Colon (tissue), 2 donors: ENCODE results near the gene GPSM1.

Experiments
- FAIRE-seq: peaks from 2 replicates; lab custom pipeline; 2012; peaks lifted over from hg19 to GRCh38; lab: Jason Lieb, UNC
- donor health status: control.
- donor health status: control.

GPSM1 gene

DNA sequence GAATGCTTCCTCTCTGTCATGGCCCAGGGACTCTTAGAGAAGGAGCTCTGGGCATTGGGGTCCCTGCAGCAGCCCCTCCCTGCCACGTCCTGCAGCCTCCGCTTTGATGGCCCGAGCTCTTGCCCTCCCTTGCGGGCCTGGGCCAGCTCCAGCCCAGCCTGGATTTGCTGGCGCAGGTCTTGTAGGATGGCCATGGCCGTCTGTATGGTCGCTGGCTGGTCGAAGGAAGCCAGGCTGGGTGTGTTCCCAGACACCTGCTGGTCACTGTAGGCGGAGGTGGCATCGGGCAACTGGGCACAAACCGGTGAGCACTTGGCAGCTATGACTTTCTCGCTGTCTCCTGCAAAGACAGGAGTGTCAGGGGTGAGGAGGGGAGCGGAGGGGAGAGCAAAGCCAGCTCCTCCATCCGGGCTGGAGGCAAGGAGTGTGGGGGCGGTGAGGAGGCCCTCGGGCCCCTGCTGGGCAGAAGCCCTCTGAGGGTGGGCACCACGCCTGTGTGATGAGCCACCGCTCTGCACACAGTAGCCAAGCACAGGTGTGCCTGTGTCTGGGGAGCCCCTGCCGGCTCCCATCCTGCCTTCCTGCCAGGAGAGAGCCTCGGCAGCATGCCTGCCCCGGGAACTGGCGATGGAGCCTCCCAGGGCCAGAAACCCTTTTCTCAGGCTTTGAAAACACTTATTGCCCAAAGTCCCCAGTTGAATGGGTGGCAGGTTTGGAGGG, 35.9 kb upstream of the GPSM1 start:
- FAIRE-seq = no peak

DNA sequence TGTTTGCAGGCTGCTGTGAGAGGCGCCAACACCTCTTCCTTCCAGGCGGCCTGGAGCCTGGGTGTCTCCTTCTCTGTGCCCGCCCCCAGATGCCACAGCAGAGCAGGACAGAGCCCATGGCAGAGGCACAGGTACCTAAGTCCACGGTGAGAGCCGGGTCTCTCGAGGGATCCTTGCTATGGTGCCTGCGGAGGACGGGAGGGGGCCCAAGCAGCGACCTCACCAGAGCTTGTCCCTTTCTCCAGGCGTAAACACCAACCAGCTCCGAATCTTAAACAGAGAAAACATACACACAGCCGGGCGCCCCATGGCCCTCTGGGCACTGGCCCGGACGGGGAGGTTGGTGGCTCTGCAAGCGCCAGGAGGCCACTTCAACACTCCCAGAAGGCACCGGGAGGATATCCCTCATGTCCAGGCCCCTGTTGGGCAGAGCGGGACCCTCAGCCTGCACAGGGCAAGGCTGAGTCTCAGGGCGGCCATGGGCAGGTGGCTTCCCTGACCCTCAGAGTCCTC, 35.3 kb upstream of the GPSM1 start:
- FAIRE-seq = no peak

DNA sequence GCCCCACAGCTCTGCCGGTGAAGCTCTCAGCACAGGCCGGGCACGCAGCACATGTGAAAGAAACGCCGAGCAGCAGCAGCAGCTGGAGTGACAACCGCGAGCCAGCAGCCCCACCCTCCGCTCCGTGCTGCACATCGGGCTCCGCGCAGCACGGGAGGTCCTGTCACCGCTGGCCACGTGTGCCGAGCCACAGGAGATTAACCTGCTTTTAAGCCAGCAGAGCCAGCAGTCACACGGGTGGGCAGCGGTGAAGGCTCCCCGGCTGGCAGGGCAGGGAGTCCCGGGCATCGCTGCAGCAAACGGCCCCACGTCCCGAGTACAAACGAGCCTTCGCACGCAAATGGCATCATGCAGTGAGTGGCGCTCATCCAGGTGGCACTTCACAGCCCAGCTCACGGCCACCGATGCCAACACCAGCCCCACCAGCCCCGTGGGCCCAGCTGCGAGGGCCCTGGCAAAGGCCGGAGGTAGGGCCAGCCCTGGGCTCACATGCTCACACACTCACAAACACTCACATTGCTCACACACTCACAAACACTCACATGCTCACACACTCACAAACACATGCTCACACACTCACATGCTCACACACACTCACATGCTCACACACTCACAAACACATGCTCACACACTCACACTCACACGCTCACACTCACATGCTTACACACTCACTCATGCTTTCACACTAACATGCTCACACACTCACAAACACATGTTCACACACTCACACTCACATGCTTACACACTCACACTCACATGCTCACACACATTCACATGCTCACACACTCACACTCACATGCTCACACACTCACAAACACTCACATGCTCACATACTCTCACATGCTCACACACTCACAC, 34.5 kb upstream of the GPSM1 start:
- FAIRE-seq = no peak

DNA sequence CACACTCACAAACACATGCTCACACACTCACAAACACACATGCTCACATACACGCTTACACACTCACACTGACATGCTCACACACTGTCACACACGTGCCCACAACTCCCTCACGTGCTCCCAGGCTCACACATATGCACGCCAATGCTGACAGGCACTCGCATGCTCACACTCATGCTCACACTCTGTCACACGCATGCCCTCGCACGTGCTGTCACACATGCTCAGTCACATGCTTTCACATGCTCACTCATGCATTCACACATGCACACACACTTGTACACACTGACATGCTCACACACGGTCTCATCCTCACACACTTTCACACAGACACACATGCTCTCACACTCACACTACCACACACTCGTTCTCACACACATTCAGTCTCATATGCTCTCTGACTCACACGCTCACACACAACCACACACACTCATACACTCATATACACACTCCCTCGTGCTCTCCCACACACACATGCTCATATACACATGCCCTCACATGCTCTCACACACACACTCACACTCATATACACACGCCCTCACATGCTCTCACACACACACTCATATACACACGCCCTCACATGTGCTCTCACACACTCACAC, 33.8 kb upstream of the GPSM1 start:
- no peak for FAIRE-seq

DNA sequence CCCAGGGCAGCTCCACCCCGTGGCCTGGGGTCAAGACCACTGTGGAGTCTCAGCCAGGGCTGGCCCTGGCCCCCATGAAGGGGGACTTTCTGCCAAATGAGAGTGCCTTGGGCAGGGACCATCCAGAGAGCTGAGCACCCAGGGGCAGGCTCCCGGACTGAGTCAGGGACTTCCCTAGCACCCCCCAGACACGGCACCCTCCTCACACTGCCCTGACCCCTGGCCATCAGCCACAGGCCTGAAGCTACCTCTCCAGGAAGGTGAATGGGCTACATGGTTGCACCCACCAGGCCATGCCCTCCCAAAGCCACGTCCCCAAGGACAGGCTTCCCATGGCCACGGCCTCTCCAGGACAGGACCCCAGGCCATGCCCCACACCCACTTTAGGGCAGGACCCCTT, 32.9 kb upstream of the GPSM1 start:
- FAIRE-seq = no peak

DNA sequence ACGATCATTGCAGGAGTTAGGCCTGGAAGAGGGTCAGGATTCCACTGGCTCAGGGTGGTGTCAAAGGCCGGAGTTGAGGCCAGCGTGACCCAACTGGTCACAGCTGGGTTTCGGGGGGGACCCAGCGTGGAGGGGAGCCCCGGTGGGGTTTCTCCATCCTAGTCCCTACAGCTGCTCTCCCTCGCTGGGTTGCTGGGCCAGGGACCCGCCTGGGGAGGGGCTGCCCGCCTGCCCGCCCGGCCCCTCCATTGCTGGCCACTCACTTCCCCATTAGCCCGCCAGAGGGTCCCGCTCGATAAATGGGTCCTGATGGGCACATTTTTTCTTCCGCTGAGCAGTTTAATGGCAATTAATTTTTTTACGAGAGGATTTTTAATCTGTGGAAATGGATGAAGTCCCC, 32.3 kb upstream of the GPSM1 start:
- FAIRE-seq = no peak

DNA sequence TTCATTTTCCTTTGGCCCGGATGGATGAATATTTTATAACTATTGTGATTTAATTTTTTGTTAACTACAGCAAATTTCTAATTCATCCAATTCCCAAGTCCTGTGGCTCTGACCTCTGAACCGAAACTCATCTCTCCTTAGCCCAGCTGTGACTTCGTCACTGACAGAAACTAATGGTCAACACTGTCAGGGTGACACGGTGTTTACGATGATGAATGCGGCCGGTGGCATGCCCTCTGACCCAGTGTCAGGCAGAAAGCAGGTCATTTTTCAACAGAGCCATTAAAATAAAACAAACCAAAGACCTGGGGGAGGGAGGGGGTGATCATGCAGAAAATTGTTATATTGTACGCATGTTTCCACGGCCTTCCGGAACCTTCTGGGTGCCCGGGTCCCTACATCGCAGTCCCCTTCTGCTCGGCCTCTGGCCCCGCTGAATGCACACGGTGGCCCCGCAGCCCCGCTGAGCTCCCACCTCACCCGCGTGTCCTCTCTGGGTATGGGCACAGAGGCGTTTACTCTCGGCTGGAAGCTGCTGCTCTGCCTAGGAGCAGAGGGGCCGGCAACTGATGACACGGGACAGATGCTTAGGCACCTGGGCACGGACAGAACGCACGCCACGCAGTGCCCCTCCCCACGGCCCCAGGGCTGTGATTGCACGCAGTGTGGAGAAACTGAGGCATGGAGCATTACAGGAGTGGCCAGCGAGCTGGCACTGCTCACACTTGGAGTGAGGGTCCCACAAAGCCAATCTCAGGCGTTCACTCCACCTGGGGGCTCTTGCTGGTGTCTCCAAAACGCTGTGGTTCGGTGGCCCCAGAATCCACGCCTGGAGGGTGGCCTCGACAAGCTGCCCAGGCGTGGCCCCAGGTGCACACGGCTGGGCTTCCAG, 31.6 kb upstream of the GPSM1 start:
- FAIRE-seq = no peak

DNA sequence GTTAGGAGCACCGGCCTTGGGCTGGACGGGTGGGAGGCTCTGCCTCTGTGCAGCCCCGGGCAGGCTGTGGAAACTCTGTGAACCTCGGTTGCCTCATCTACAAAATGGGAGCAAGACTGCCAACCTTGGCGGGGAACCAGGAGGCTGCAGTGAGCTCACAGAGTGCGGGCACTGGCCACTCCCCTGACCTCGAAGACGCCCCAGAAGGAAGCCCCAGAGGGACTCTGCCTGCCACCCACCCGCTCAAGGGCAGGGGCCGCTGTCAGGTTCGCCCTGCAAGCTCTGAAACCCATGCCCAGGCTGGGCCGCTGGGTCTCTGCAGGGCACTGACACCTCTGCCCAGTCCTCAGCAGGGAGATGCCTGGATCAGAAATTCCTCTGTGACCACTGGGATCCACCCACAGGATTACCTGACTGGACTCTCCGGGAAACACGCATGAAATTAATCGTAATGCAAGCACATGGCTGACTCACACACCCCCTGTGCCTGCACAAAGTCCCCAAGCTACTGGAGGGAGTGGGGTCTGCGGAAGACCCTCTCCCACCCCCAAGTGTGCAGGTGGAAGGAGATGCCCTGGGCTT, 30.8 kb upstream of the GPSM1 start:
- FAIRE-seq = no peak

DNA sequence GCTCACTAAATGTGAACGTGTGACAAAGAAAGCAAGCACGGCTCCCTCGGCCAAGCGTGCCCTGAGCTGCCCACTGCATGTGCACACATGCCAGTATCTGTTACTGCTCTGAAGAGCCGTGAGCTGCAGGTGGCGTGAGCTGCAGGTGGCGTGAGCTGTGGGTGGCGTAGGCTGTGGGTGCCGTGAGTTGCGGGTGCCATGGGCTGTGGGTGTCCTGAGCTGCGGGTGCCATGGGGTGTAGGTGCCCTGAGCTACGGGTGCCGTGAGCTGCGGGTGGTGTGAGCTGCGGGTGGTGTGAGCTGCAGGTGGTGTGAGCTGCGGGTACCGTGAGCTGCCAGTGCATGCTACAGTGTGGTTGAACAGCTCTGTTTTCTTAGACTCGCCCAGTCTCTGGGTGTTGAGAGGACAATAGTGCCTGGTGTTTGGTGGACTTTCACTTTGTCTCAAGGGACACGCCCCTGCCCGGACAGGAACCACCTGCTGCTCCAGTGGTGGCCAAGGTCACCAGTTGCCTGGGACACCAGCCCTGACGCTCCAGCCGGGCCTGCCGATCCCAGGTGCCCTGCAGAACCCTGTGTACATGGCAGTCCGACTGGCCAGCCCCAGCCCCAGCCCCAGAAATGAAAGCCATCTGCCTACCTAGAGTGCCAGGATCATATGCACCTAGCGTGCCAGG, 30.2 kb upstream of the GPSM1 start:
- no peak for FAIRE-seq

DNA sequence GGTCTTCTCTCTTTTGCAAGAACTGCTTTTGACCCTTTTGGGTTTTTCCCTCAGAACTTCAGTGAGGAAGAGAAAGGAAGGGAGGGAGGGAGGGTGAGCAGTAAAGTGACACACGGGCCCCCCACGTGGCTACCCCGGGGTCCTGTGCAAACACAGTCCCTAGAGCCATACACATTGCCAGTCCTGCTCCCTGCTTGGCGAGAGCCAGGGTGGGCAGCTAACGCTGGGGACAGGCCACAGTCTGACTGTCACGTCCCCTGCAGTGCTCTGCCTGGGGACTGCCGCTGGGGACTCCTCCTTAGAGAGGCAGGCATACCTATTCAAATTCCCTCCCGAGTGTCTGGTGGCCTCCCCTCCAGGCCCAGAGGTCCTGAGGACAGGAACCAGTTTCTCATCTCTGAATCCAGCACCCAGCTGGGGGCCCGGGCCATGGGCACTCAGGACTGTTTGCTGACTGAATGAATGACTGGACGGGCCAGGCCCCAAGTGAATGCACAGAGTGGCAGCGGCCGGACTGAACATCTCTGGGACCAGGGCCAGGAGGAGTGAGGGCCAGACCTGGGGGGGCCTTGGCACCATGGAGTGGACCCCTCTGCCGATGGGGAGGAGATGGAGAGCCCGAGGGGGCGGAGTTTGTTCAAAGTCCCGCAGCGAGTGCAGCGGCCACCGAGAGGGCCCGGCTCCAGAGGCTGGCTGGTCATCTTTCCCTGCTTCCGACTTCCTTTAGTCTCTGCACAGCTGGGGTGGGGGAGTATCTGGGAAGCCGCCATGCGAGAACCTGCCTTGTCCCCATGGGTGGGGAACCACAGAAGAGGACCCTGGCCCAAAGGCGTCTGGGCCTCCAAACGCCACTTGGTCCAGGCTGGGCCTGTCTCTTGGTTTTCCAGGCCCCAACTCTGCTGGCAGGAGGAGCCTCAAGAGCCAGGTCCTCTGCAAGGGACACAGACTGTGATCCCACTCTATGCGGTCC, 29.3 kb upstream of the GPSM1 start:
- FAIRE-seq = no peak

DNA sequence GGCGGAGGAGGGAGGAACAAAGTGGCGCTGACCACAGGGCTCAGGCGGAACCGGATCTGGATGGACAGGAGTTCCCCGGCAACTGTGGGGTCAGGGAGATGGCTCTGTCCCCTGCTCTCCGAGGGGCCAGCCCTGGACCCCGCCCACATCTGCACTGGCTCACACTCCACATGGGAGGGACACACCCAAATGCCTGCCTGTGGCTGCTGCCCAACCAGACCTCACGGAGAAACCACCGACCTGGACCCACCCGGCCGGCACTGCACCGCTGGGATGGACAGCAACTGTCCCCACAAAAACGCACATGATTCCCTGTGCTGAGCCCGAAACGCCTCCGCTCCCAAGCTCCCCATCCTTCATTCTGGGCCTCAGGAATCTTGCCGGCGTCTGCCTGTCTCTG, 28.2 kb upstream of the GPSM1 start:
- FAIRE-seq = no peak

DNA sequence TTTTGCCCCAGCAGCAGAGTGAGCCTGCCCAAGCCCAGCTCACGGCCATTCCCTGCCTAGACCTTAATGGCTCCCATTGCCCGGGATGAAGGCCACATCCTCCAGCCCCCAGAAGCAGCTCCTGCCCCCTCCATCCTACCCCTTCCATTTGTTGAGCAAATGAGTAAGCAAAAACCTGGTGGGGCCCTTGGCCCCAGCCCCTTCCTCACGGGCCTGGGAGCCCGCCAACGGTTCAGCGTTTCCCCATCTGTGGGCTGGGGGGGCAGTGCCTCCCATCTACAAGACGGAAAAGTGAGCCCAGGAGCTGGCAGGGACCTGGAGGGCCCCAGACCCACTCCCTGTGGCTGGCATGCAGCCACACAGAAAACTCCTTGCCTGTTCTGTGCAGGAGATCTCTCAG, 27.8 kb upstream of the GPSM1 start:
- FAIRE-seq = no peak

DNA sequence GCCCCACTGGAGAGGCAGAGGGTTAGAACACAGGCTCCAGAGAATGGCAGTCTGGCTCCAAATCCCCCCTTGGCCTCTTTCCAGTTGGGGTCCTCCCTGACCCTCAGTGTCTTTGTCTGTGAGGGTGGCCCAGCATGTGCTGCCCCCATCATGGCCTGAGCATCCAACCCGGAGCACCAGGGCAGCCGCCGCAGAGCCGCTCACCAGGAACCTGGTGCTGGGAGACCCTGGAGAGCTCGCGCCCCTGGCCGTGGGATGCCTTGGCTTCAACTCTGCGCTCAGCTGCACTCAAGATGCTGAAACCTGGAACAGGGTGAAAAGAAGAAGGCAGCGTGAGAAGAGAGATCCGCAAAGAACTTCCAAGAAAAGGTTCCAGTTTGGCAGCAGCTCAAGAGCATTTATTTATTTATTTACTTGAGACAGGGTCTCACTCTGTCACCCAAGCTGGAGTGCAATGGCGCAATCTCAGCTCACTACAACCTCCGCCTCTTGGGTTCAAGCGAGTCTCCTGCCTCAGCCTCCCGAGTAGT, 27.3 kb upstream of the GPSM1 start:
- FAIRE-seq = no peak

DNA sequence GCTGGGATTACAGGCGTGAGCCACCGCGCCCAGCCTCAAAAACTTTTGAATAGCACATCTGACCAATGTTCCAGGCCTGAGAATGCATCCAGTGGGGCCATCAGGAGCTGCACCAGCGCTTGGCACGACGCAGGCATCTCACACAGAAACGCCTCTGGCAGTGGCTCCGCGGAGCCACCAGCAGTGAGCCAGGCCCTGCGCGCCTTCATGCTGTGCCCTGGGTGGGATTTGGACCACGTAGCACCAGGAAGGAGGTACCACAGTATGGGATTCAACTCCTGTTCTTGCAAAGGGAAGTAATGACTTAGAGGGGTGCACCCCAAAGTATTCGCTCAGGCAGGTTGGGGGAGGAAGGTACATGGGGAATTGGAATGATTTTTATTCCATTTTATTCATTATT, 26.5 kb upstream of the GPSM1 start:
- FAIRE-seq = no peak

DNA sequence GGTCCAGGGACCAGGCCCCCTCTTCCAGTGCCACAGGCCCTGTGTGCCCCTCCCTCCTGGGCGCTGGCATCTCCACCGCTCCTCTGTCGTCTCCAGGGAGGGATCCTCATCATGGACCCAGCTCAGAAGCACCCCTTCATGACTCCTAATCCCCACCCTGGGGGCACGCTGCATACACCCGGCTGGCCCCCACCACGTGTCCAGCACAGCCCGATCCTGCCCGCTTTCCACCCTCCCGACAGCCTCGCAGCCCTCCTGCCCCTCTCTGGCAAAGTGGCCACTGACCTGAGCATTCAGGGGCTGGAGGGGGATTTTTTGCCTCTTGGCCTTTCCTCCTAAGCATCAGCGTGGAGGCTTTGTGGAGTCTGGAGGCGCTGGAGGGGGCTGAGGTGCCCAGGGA, 24.8 kb upstream of the GPSM1 start:
- FAIRE-seq = no peak

DNA sequence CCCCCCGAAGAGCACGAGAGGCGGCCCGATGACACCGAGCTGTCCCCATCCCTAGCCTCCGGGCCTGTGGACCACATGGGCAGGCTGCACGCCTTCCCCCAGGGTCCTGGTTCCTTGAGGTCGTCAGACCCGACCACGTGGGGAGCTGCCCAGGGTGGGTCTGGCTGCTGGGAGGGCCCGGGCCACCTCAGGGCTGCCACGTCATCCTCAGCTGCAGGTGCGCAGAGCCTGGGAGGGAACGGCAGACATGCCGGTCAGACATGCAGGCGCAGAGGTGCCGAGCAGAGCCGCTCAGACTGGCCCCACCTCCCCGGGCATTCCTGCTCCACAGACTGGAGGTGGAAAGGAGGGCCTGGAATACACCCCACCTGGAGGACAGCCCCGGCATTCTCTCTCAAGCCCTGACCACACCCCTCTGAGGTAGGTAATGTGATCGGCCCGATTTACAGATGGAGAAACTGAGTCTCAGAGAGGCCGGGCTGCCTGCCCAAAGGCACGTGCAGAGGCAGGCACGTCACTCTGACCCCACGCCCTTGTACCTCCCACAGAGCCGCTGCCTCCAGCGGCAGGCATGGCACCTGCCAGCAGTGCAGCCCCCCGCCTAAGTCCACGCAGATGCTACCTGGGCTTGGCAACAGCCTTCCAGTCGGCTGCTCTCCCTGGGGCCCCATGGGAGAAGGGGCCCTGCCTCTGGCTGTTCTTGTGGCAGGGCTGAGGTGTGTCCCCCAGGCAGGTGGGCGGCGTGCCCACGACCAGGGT, 24.1 kb upstream of the GPSM1 start:
- FAIRE-seq = no peak

DNA sequence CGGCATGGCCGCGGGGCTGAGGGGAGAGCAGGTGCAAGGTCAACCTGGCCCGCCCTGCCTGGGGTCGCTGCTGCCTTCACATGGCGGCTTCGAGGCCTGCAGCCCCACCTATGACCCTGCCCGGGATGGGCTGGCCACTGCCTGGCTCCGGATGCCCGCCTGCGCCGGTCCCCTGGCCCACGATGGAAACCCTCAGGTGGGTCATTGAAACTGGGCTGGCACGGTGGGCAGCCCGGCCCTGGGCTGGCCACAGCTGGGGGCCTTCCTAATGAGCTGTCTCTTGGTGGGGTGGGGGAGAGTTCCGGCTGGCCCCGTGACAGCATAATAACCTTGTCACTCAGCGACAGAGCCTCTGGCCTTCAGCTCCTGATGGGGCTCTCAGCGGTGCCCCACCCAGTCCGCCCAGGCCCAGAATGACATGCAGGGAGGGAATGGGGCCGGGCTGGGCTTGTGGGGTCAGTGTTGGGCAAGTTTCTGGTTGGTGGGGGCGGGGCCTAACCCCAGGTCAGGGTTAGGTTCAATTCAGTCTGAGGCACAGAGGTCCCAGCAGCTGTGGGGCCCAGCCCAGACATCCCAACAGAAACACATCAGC, 23.4 kb upstream of the GPSM1 start, which contains the start of gene CCDC187:
Gene CCDC187 (minus strand): TSS at position 270 of the 592 bp plus-strand sequence. CDS start 264 bp downstream, at position 6.
- no peak for FAIRE-seq

DNA sequence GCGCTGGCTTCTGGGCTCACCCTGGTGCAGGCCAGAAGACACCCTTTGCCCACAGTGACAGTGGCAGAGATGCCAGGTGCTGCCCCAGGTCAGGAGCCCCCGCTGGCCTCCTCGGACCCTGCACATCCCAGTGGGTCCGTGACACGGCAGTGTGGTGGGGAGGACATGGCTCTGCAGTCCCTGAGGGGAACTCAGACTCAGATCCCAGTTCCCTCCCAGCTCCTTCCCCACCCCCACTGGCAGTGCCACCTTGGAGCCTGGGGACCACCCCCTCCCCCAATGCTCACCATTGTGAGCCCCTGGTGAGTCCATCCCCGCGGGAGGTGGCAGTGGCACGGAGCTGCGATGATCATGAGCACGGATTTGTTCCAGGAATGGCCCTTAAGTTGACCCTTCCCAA, 22.9 kb upstream of the GPSM1 start:
- FAIRE-seq = no peak
